IPS-15b (cell line): Measurements from ENCODE around the gene TM4SF1.

Experiments used
- H3K27me3 ChIP-seq: one replicate; pipeline ENCODE4 v1.6.1; 2013; ENCODE audit warnings: low read length; ENCODE audit not compliant: control insufficient read depth, insufficient read depth
- H3K36me3 ChIP-seq: one replicate; pipeline ENCODE4 v1.6.1; 2013; ENCODE audit warnings: low read length; ENCODE audit not compliant: control insufficient read depth, insufficient read depth
- H3K4me1 ChIP-seq: one replicate; pipeline ENCODE4 v1.6.1; 2013; ENCODE audit warnings: mild to moderate bottlenecking, low read length; ENCODE audit not compliant: control insufficient read depth, insufficient read depth
- H3K4me3 ChIP-seq: one replicate; pipeline ENCODE4 v1.5.1; 2013; ENCODE audit warnings: low read depth, low read length
- H3K9ac ChIP-seq: one replicate; pipeline ENCODE4 v1.6.1; 2013; ENCODE audit warnings: low read depth, mild to moderate bottlenecking, low read length
- H3K9me3 ChIP-seq: one replicate; pipeline ENCODE4 v1.6.1; 2013; ENCODE audit warnings: mild to moderate bottlenecking, low read length; ENCODE audit not compliant: control insufficient read depth, insufficient read depth

The TM4SF1 gene

DNA sequence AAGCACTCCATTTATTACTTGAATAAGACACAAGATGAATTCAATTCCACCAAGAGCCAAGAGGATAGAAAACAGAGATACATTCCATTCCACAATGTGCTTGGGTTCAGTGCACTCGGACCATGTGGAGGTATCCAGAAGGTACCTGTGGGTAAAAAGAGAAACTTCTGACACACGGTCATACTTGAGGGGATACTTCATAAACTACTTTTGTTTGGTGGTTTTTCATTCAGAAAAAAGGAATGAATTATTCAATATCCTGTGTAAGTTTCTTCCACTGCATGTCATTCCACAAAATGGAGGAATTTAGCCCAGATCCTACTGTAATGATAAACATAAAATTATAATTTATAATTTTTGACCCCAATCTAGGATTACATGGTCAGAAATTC is 5.7 kb downstream of the TM4SF1 start:
- peaks cover 23% of the 10 kb centered on the region for H3K4me1 ChIP-seq
- no peaks in the 10 kb centered on the region for H3K36me3 ChIP-seq
- no peaks in the 10 kb centered on the region for H3K9me3 ChIP-seq
- no peaks in the 10 kb centered on the region for H3K27me3 ChIP-seq
- H3K4me3 ChIP-seq, result no peak overlapping the region
- H3K9ac ChIP-seq, result no peak overlapping the region

DNA sequence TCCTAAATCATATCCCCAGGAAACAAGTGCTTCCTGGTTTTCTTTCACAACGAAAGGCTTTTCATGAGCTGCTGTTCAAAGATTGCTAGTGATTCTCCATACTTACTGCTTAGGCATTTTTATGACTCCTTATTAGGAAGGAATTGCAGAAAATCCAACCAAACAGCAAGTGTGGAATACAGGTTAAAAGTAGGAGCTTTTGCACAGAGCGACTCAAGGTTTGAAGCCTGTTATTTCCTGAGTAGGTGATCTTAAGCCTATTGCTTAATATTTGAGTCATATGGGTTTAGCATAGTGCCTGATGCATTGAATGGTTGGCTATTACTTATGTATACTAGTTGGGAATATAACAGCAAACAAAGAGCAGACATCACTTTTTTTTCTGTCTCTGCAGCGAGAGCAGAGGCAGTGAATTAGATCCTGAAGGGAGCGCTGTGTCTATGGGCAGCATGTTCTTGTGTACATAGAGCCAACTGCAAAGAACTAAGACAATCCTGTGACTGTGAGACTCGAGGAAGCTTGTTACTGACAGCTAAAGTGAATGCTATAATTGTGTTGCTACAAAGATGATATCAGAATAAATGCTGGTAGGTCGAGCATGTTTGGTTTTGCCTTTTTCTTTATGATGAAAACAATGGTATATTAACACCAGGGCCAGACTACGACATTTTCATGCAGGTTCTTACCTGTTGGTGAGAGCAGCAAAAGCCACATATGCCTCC is 6.3 kb downstream of the TM4SF1 start:
- Histone ChIP-seq H3K36me3 (no peaks in the 10 kb centered on the region), H3K9ac (no peak overlapping the region), H3K4me3 (no peak overlapping the region), H3K4me1 (peaks cover 23% of the 10 kb centered on the region), H3K27me3 (no peaks in the 10 kb centered on the region), H3K9me3 (no peaks in the 10 kb centered on the region)

DNA sequence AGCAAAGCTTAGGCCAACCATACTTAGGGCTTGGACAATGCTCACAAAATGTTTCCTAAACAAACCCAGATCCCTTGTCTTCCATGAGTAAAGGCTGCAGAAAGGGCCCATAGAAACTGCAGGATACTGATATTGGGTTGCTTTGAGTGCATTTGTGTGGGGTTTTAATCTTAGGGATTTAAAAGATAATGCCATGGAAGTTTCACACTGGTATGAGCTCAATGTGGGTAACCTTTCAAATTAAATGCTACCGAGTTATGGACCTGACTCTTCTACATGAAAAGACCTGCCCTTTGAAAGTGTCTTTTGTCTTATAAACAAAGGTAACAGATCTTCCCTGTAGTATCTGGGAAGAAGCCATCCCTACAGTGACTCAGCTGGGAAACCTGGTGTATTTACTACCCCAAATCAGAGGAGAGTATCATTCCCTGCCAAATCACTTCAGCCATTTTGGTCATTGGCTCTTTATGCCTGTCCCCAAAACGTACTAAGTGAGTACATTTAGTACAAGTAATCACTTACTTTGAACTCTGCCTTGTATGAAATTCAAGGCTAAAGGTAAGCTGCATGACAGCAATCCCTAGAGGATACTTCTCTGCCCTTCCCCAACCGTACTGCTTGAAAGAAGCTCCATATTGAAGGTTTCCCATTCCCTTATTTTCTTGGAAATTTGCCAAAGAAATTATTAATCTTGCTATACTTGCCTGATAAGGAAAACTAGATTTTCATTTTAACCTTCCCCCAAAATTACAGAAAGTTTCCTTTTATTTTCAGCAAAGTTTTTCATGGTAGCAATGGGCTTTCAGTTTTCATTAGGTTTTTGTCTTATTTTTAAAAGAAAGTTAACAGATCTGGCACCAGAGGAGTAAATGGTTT is 7.2 kb downstream of the TM4SF1 start:
- Histone ChIP-seq H3K27me3 (no peaks in the 10 kb centered on the region), H3K9me3 (no peaks in the 10 kb centered on the region), H3K36me3 (no peaks in the 10 kb centered on the region), H3K9ac (no peak overlapping the region), H3K4me3 (no peak overlapping the region), H3K4me1 (peaks cover 23% of the 10 kb centered on the region)

GRCh38 chr3:149368674-149369497 is 8.6 kb downstream of the TM4SF1 start:
- no peaks in the 10 kb centered on the region for H3K9me3 ChIP-seq
- H3K4me1 ChIP-seq, result peaks cover 23% of the 10 kb centered on the region
- no peaks in the 10 kb centered on the region for H3K27me3 ChIP-seq
- H3K9ac ChIP-seq, result no peak overlapping the region
- H3K4me3 ChIP-seq, result no peak overlapping the region
- no peaks in the 10 kb centered on the region for H3K36me3 ChIP-seq

GRCh38 chr3:149368201-149368673 is 9.2 kb downstream of the TM4SF1 start:
- Histone ChIP-seq H3K4me1 (peaks cover 23% of the 10 kb centered on the region), H3K9me3 (no peaks in the 10 kb centered on the region), H3K27me3 (no peaks in the 10 kb centered on the region), H3K9ac (no peak overlapping the region), H3K36me3 (no peaks in the 10 kb centered on the region), H3K4me3 (no peak overlapping the region)

DNA sequence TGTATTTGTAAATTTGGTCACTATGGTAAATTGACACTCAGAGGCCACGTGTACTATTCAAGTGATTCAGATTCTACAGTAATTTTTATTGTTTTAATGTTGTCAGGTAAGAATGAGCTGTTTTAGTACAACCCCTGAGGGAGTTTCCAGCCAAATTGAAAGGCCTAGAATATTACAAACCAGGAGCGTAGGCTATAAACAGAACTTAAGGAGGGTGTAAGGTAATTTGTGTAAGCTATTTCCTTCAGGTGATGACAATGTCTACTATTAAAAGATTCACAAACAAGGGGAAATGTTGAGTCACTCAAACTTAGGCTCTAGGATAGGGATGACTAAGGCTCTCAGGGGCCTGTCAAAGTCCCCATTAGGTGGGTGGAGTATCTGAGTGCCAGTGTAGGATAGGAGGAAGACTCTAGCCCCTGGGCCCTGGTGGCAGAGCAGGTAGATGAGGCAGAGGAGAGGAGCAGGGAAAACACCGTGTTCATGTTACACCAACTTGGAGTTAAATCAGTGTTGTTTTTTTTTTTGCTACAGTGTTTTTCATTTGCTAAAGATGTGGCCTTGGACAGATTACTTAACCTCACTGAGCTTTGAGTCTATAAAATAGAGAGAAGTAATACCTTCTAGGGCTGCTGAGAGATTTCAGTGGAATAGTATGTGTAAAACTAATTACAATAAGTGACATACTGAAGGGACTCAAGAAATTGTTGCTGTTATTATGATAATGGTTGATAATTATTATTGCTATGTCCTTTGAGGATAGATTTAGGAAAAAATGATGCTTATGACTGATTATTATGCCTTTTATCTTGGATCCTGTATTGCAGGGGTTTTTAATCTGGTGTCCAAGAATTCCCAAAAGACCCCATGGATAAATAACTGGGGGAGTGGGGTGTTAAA is 10.3 kb downstream of the TM4SF1 start:
- no peaks in the 10 kb centered on the region for H3K27me3 ChIP-seq
- peaks cover 23% of the 10 kb centered on the region for H3K4me1 ChIP-seq
- no peak overlapping the region for H3K4me3 ChIP-seq
- no peaks in the 10 kb centered on the region for H3K9me3 ChIP-seq
- H3K9ac ChIP-seq, result no peak overlapping the region
- H3K36me3 ChIP-seq, result no peaks in the 10 kb centered on the region

DNA sequence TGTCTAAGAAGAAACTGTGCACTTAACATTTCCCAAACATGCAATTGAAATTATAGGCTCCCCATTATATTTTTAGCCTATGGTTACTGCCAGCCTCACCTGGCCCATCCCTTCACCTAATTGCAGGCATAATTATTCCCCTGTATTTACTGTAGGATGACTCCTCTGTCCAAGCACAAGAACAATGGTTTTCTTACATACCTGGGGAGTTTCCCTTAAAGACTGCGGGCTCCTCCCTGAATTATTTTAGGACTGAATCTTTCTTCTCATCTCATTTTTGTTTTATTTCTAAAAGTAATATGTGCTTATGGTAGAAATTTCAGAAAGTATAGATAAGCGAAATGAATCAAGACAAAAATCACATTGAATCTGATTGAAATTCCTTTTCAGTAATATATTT is 11.4 kb downstream of the TM4SF1 start:
- Histone ChIP-seq H3K9ac (no peak overlapping the region), H3K9me3 (no peaks in the 10 kb centered on the region), H3K36me3 (no peaks in the 10 kb centered on the region), H3K4me1 (peaks cover 21% of the 10 kb centered on the region), H3K4me3 (no peak overlapping the region), H3K27me3 (no peaks in the 10 kb centered on the region)

- Histone ChIP-seq H3K9me3 (no peaks in the 10 kb centered on the region), H3K4me3 (no peak overlapping the region), H3K27me3 (no peaks in the 10 kb centered on the region), H3K9ac (no peak overlapping the region), H3K36me3 (no peaks in the 10 kb centered on the region), H3K4me1 (peaks cover 11% of the 10 kb centered on the region)
These were observed 12.8 kb downstream of the TM4SF1 start for GRCh38 chr3:149364624-149365023.

DNA sequence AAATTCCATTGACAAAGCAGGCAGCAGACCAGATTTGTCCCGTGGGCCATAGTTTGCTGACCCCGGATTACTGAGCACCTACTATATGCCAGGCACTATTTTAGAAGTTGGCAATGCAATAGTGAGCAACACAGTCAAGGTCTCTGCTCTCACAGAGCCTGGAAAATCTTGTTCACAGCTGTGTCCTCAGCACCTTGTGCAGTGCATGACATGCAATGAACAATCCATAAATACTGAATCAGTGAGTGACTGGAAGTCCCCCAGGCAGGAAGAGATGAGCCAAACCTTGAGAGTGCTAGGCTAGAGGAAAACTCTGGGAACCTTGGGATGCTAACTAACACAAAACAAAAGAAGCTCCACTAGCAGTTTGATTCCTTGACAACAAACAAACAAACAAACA is 14.4 kb downstream of the TM4SF1 start:
- no peaks in the 10 kb centered on the region for H3K36me3 ChIP-seq
- no peaks in the 10 kb centered on the region for H3K9me3 ChIP-seq
- no peaks in the 10 kb centered on the region for H3K27me3 ChIP-seq
- H3K4me3 ChIP-seq, result no peak overlapping the region
- H3K9ac ChIP-seq, result no peak overlapping the region
- no peaks in the 10 kb centered on the region for H3K4me1 ChIP-seq

- Histone ChIP-seq H3K36me3 (no peaks in the 10 kb centered on the region), H3K4me3 (no peak overlapping the region), H3K4me1 (no peaks in the 10 kb centered on the region)
These were observed 15.1 kb downstream of the TM4SF1 start for GRCh38 chr3:149362366-149362765.

DNA sequence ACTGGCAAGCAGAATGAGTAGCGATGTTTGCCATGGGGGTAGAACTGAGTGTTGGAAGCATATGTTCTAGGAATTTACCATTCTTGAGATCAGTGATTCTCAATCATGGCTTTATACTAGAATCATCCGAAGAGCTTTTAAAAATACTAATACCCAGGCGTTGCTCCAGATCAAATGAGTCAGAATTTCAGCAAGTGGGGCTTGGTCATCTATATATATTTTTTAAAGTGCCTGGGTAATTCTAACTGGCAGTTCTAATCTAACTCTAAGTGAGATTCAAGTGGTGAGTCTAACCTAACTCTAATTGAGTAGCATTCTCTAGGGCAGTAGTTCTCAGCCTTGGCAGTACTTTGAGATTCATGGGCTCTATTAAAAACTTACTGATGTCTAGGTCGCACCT is 20.8 kb downstream of the TM4SF1 start:
- Histone ChIP-seq H3K4me1 (no peaks in the 10 kb centered on the region), H3K36me3 (no peaks in the 10 kb centered on the region), H3K9ac (no peak overlapping the region)

More at GRCh38 chr3:149362366-149362765, 15.1 kb downstream of the TM4SF1 start:
- H3K27me3 ChIP-seq, result no peaks in the 10 kb centered on the region
- no peaks in the 10 kb centered on the region for H3K9me3 ChIP-seq
- no peak overlapping the region for H3K9ac ChIP-seq

More for the DNA sequence above, 20.8 kb downstream of the TM4SF1 start:
- no peaks in the 10 kb centered on the region for H3K9me3 ChIP-seq
- H3K27me3 ChIP-seq, result no peaks in the 10 kb centered on the region
- H3K4me3 ChIP-seq, result no peak overlapping the region
